Epidermal melanocyte (primary cell): ENCODE results near the gene TMC1.
"Not testable (repeated sequence)": the region's sequence is repeated elsewhere in the genome, so short reads cannot be mapped to it uniquely, and the experiment has no call there.

Experiments
- DNase-seq: peaks from one replicate; pipeline ENCODE4 v3.0.0; 2011; ENCODE audit warnings: low spot score; ENCODE audit not compliant: insufficient read length

Gene TMC1

GRCh38 chr9:72521416-72521815 is at the start of gene TMC1:
Gene TMC1, plus strand, starts transcription at chr9:72521608. Its CDS starts 127,041 bp downstream, at chr9:72648649.
- not testable (repeated sequence) for DNase-seq

- DNase-seq: no peak
Observed at GRCh38 chr9:72473474-72474261, 47.7 kb upstream of the TMC1 start.

- no peak for DNase-seq
Observed at GRCh38 chr9:72474676-72475075, 46.7 kb upstream of the TMC1 start.

GRCh38 chr9:72476100-72476499 is 45.3 kb upstream of the TMC1 start:
- no peak for DNase-seq

- DNase-seq: no peak
Observed at GRCh38 chr9:72476617-72477437, 44.6 kb upstream of the TMC1 start.

- peak; percentile 59 for DNase-seq
Observed at GRCh38 chr9:72477930-72478518, 43.4 kb upstream of the TMC1 start.

GRCh38 chr9:72478966-72479365 is 42.4 kb upstream of the TMC1 start:
- no peak for DNase-seq

GRCh38 chr9:72480261-72480660 is 41.1 kb upstream of the TMC1 start:
- DNase-seq: not testable (repeated sequence)

- DNase-seq: no peak
Observed at GRCh38 chr9:72480921-72481320, 40.5 kb upstream of the TMC1 start.

GRCh38 chr9:72485821-72486593 is 35.4 kb upstream of the TMC1 start:
- peak; percentile 81 for DNase-seq

GRCh38 chr9:72486594-72486955 is 34.8 kb upstream of the TMC1 start:
- DNase-seq: no peak

GRCh38 chr9:72487665-72488064 is 33.7 kb upstream of the TMC1 start:
- DNase-seq: not testable (repeated sequence)

GRCh38 chr9:72489986-72490385 is 31.4 kb upstream of the TMC1 start:
- no peak for DNase-seq

GRCh38 chr9:72491242-72491641 is 30.2 kb upstream of the TMC1 start:
- DNase-seq: no peak

- no peak for DNase-seq
Observed at GRCh38 chr9:72494051-72494450, 27.4 kb upstream of the TMC1 start.

GRCh38 chr9:72497447-72498046 is 23.9 kb upstream of the TMC1 start:
- DNase-seq: no peak

GRCh38 chr9:72506615-72507014 is 14.8 kb upstream of the TMC1 start:
- DNase-seq: no peak

GRCh38 chr9:72509053-72509452 is 12.4 kb upstream of the TMC1 start:
- no peak for DNase-seq

GRCh38 chr9:72509635-72510034 is 11.8 kb upstream of the TMC1 start:
- DNase-seq: no peak

- not testable (repeated sequence) for DNase-seq
Observed at GRCh38 chr9:72521011-72521410, 397 bp upstream of the TMC1 start.
